OCI-LY3 (cell line): ENCODE measurements around the gene CTAG1B.
"Not testable (repeated sequence)": the region's sequence is repeated elsewhere in the genome, so short reads cannot be mapped to it uniquely, and the experiment has no call there.

Source experiments
- H2AFZ ChIP-seq: fragments of 200-600, 300-600 bp; shearing (Covaris generic); 2 replicates; pipeline ENCODE4 v1.6.0; 2014; ENCODE audit warnings: antibody characterized with exemption, low read depth, low read length
- H3K27ac ChIP-seq: fragments of 200-600, 300-600 bp; sonication (generic); 2 replicates; pipeline ENCODE4 v1.5.1; 2014; ENCODE audit warnings: mild to moderate bottlenecking, low read length, moderate library complexity, mixed read lengths
- H3K27me3 ChIP-seq: fragments of 200-600, 300-600 bp; sonication (generic); 2 replicates; pipeline ENCODE4 v1.6.1; 2014; ENCODE audit warnings: low read depth, low read length, mixed read lengths
- H3K36me3 ChIP-seq: fragments of 200-600, 300-600 bp; sonication (generic); replicated peaks from 2 replicates; pipeline ENCODE3; 2014; ENCODE audit warnings: low read depth, low read length, mixed read lengths
- H3K4me1 ChIP-seq: fragments of 300-600, 200-600 bp; sonication (generic); 2 replicates; pipeline ENCODE4 v1.6.1; 2014; ENCODE audit warnings: low read length, mixed read lengths
- H3K4me2 ChIP-seq: fragments of 200-600, 300-600 bp; sonication (generic); 2 replicates; pipeline ENCODE4 v1.6.1; 2014; ENCODE audit warnings: low read length, mixed read lengths
- H3K4me3 ChIP-seq: fragments of 300-600, 200-600 bp; sonication (generic); 2 replicates; pipeline ENCODE4 v1.5.1; 2014; ENCODE audit warnings: antibody characterized with exemption, mild to moderate bottlenecking, low read length, moderate library complexity
- H3K79me2 ChIP-seq: fragments of 300-600, 200-600 bp; shearing (Covaris generic); 2 replicates; pipeline ENCODE4 v1.6.1; 2014; ENCODE audit warnings: mild to moderate bottlenecking, low read length, mixed read lengths
- H3K9ac ChIP-seq: fragments of 300-600, 200-600 bp; shearing (Covaris generic); 2 replicates; pipeline ENCODE4 v1.6.0; 2014; ENCODE audit warnings: mild to moderate bottlenecking, low read length, moderate library complexity
- H3K9me3 ChIP-seq: fragments of 200-600, 300-600 bp; shearing (Covaris generic); 2 replicates; pipeline ENCODE4 v1.6.1; 2014; ENCODE audit warnings: low read length, mixed read lengths; ENCODE audit not compliant: insufficient read depth
- H4K20me1 ChIP-seq: fragments of 200-600, 300-600 bp; sonication (generic); 2 replicates; pipeline ENCODE4 v1.6.1; 2016; ENCODE audit warnings: low read length, mixed read lengths; ENCODE audit not compliant: insufficient read depth
- EZH2phosphoT487 ChIP-seq: fragments of 200-600 bp; shearing (Covaris generic); IDR thresholded peaks from 2 replicates; pipeline ENCODE4 v1.6.1; 2018; ENCODE audit warnings: antibody characterized with exemption, mixed run types, low read depth
- TF ChIP-seq, protein P1 (sequence below): fragments of 200-600, 300-600 bp; sonication (generic); IDR thresholded peaks from 2 replicates; pipeline ENCODE4 v1.5.1; 2014; ENCODE audit warnings: antibody characterized with exemption, low read length, low read depth

CTAG1B gene

DNA sequence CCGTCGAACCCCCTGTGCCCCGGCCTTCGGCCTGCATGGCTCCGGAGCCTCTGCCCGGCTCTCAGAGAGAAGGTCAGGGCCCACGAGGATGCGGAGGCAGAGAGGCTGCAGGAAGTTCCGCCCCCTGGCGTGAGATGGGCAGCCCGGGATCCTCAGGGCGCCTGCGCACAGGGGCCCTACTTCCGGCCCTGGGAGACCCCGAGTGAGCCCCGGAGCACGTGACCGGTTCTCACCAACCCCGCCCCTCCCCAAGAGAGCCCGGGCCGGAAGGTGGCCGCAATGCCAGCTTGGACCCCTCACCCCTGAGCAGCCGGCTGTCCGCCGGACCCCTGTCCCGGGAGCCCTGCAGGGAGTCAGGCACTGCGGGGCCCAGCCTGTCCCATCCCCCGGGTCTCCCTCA, at the start of gene CTAG1B:
Gene CTAG1B, minus strand, starts transcription at position 101 of the 400 bp plus-strand sequence. Its CDS starts 64 bp downstream, at position 37.
- not testable (repeated sequence) for H3K4me2 ChIP-seq

DNA sequence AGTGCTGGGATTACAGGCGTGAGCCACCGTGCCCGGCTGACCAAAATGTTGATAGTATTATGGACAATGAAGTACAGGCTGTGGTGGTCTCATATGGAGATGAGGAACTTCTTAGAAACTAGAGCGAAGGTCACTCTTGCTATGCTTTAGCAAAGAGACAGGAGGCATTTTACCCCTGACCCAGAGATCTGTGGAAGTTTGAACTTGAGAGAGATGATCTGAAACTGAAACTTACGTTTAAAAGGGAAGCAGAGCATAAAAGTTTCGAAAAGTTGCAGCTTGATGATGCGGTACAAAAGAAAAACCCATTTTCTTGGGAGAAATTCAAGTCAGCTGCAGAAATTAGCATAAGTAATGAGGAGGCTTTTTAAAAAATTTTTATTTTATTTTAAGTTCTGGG, 42.8 kb upstream of the CTAG1B start:
- peak overlapping the region; percentile 13; the same call in 1 of the 2 replicates for H3K4me2 ChIP-seq
- no peaks in the 10 kb centered on the region for H3K27me3 ChIP-seq
- H2AFZ ChIP-seq = no peak overlapping the region
- TF ChIP-seq, protein P1, sequence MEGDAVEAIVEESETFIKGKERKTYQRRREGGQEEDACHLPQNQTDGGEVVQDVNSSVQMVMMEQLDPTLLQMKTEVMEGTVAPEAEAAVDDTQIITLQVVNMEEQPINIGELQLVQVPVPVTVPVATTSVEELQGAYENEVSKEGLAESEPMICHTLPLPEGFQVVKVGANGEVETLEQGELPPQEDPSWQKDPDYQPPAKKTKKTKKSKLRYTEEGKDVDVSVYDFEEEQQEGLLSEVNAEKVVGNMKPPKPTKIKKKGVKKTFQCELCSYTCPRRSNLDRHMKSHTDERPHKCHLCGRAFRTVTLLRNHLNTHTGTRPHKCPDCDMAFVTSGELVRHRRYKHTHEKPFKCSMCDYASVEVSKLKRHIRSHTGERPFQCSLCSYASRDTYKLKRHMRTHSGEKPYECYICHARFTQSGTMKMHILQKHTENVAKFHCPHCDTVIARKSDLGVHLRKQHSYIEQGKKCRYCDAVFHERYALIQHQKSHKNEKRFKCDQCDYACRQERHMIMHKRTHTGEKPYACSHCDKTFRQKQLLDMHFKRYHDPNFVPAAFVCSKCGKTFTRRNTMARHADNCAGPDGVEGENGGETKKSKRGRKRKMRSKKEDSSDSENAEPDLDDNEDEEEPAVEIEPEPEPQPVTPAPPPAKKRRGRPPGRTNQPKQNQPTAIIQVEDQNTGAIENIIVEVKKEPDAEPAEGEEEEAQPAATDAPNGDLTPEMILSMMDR = no peak
- TF ChIP-seq EZH2phosphoT487 = no peak
- no peaks in the 10 kb centered on the region for H3K79me2 ChIP-seq
- H3K4me3 ChIP-seq = no peak overlapping the region
- peaks cover 16% of the 10 kb centered on the region for H3K4me1 ChIP-seq
- H4K20me1 ChIP-seq = no peaks in the 10 kb centered on the region
- no peak overlapping the region for H3K27ac ChIP-seq
- H3K36me3 ChIP-seq = no peaks in the 10 kb centered on the region
- no peak overlapping the region for H3K9ac ChIP-seq
- H3K9me3 ChIP-seq = no peaks in the 10 kb centered on the region

More for the DNA sequence above, at the start of gene CTAG1B:
- H3K27ac ChIP-seq, H4K20me1 ChIP-seq, H3K9ac ChIP-seq, H3K36me3 ChIP-seq, H3K79me2 ChIP-seq, H3K9me3 ChIP-seq, H2AFZ ChIP-seq, H3K27me3 ChIP-seq, H3K4me3 ChIP-seq, H3K4me1 ChIP-seq: not testable (repeated sequence)

DNA sequence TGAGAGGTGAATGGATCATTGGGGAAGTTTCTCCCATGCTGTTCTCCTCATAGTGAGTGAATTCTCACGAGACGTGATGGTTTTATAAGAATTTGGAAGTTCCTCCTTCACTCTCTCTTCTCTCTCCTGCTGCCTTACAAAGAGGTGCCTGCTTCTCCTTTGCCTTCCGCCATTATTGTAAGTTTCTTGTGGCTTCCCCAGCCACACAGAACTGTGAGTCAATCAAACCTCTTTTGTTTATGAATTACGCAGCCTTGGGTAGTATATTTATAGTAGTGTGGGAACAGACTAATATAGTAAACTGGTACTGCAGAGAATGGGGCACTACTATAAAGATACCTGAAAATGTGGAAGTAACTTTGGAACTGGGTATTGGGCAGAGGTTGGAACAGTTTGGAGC, 42.1 kb upstream of the CTAG1B start:
- Histone ChIP-seq H2AFZ (no peak overlapping the region), H3K36me3 (no peaks in the 10 kb centered on the region), H3K9ac (no peak overlapping the region), H3K4me1 (peaks cover 16% of the 10 kb centered on the region), H3K27ac (no peak overlapping the region), H3K4me2 (no peak overlapping the region), H3K4me3 (no peak overlapping the region), H3K27me3 (no peaks in the 10 kb centered on the region), H3K9me3 (no peaks in the 10 kb centered on the region), H4K20me1 (no peaks in the 10 kb centered on the region), H3K79me2 (no peaks in the 10 kb centered on the region)
- TF ChIP-seq, protein P1 = no peak
- TF ChIP-seq EZH2phosphoT487 = no peak

DNA sequence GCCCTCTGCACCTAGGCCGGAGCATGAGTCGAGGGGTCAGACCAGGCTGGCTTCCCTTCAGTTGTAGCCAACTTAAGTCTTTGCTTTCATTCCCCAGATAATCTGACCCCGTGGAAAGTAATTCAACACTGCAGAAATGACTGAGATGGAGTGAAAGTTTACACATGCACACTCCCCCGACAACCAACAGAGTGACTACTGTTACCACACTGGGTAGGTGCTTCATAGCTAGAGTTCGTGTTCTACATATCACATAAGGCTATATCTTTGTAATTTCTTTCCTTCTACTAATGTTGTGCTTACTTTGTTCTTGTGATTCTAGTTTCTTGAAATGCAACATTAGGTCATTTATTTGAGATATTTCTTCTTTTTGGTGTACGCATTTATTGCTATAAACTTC, 41.5 kb upstream of the CTAG1B start:
- H3K27me3 ChIP-seq = no peaks in the 10 kb centered on the region
- H3K4me2 ChIP-seq = no peak overlapping the region
- TF ChIP-seq, protein P1 = no peak
- no peak for TF ChIP-seq EZH2phosphoT487
- H3K9ac ChIP-seq = no peak overlapping the region
- no peaks in the 10 kb centered on the region for H4K20me1 ChIP-seq
- no peaks in the 10 kb centered on the region for H3K9me3 ChIP-seq
- no peaks in the 10 kb centered on the region for H3K79me2 ChIP-seq
- H2AFZ ChIP-seq = no peak overlapping the region
- no peak overlapping the region for H3K4me3 ChIP-seq
- no peak overlapping the region for H3K27ac ChIP-seq
- peaks cover 16% of the 10 kb centered on the region for H3K4me1 ChIP-seq
- H3K36me3 ChIP-seq = no peaks in the 10 kb centered on the region

DNA sequence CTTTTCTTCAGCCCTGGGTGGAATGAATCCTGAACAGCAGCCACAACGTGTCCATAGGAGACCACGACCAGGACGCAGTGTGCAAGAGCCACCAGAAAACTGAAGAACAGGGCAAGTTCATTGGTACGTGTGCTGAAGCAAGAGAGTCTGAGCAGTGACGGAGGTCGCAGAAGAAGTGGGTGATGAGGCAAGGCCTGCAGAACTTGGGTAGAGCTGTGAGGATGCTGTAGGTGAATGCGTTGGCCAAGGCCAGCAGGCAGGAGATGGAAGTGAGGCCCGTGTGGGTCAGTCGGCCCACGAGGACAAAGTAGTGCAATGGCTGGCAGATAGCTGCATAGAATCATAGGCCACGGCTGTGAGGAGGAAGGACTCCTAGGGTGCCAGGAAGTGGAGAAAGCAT, 39.9 kb upstream of the CTAG1B start:
- Histone ChIP-seq H3K79me2 (no peaks in the 10 kb centered on the region), H3K4me2 (no peak overlapping the region), H3K27ac (no peak overlapping the region), H2AFZ (no peak overlapping the region), H3K4me1 (peaks cover 16% of the 10 kb centered on the region), H4K20me1 (no peaks in the 10 kb centered on the region), H3K4me3 (no peak overlapping the region), H3K9me3 (no peaks in the 10 kb centered on the region), H3K36me3 (no peaks in the 10 kb centered on the region), H3K27me3 (no peaks in the 10 kb centered on the region), H3K9ac (no peak overlapping the region)
- TF ChIP-seq, protein P1 = no peak
- no peak for TF ChIP-seq EZH2phosphoT487
